NCI-H1417 (cell line): Measurements from ENCODE around the gene POU2AF3.

Experiments used
- DNase-seq, 3 experiments: peaks; one replicate each; lab custom pipeline; 2025; lab: John Stamatoyannopoulos, UW

POU2AF3 gene

GRCh38 chr11:111327908-111328624, 29.7 kb downstream of the POU2AF3 start:
- no peak for DNase-seq

GRCh38 chr11:111329306-111330204, 31.2 kb downstream of the POU2AF3 start:
- no peak for DNase-seq

DNA sequence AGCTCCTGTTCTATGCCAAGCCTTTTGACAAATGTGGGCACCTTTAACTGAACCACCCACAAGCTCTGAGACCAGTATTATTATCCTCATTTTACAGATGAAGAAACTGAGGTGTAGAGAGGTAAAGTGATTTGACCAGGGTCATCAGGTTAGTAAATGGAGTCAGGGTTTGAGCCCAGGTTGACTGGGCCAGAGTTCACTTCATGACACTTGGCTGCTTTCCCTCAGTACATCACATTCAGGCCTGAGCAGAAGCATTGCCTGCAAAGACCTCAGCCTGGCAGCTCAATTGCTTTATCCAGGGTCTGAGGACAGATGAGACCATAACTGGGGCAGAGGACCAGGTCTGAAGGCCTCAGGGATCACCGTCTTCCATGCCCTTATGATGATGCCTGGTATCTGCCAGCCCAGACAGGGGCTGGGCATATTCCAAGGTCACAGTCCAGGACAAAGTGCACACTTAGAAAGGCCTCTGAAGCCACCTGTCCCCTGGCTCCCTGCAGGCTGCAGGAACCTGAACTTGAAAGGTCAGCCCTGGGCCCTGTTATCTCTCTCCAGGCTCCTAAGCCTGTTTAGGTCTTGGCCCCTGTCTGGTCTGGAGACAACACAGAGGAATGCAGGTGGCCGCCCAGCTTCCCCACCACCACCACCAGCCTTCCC, 32.0 kb downstream of the POU2AF3 start:
- no peak for DNase-seq

GRCh38 chr11:111331711-111332479, 33.5 kb downstream of the POU2AF3 start:
- DNase-seq = peak in 2 of 3 experiments; percentile 30 to 74

DNA sequence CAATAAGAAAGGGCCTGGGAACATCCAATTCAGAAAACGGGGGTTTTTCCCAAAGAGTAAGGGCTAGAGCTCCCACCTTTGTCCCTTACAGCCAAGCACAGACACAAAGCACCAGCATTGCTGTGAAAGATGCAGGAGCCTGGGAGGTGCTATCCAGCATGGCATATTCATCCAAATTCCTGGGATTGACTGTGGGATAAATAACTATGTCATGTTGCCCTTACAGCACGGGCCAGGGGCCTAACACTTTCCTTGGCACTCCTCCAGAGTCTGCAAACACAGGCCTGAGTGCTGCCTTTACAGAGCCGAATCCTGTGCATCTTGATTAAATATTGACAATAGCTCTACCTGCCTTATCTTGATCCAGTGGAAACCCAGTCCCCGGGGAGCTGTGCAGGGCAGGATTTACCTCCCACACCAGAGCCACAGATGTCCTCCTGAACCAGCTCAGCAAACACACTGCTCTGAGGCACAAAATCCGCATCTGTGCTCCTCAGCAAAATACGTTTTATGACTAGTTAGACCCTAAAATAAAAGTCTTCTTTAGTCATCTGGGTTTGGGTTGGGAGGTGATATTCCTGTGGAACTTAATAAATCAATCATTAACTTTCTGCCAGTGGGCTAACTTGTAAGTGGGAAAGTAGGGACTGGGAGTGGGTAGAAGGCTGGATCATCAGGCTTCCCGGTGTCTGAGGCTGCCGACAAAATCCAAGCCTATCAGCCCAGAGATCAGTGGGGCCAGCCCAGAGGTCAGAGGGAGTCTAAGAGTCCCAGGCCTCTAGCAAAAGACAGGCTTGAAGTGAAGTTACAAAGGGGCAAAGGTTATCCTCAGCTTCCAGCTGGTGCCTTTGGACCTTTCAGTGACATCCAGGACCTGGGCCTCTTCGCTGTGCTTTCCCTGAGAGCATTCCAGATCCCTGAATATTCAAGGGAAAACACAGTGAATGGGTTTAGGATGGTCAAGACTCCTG, 36.5 kb downstream of the POU2AF3 start:
- peak; percentile 57 to 81 (median 61) for DNase-seq

DNA sequence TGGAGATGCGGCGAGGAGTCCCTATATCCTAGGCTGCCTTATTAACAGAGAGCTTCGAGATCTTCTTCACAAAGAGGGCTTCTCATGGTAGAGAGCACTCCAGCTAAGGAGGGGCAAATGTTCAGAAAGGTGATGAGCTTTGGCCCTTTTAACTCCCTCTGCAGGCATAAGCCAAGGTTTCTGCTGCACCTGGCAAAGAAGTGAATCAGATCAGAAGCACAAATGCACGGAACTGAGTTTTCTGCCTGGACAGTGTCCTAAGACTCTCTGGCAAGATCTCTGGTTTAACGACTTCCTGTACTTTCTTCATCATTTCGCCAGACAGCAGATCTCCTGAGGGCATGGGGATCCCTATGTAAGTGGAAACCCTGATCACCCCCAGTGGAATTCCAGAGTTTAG, 37.2 kb downstream of the POU2AF3 start:
- DNase-seq = no peak

DNA sequence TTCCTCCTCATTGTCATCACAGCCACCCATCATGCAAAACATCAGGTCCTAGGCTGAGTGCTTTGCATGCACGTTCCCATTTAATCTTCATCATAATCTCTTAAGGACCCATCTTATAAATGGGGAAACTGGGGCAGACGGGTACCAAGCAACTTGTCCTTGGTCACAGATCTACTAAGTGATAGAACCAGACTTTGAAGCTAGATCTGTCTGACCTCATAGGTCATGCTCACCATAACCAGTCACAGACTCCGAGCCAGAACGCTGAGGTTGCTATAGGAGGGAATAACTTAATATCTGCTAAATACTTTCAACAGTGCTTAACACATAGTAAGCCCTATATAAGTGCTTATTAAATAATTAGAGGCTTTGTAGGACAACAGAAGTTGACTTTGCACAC, 37.7 kb downstream of the POU2AF3 start:
- no peak for DNase-seq

- DNase-seq = peak in 1 of 3 experiments; percentile 7
Measured at GRCh38 chr11:111336582-111337256, 38.4 kb downstream of the POU2AF3 start.

GRCh38 chr11:111339758-111340388, 41.5 kb downstream of the POU2AF3 start:
- no peak for DNase-seq

DNA sequence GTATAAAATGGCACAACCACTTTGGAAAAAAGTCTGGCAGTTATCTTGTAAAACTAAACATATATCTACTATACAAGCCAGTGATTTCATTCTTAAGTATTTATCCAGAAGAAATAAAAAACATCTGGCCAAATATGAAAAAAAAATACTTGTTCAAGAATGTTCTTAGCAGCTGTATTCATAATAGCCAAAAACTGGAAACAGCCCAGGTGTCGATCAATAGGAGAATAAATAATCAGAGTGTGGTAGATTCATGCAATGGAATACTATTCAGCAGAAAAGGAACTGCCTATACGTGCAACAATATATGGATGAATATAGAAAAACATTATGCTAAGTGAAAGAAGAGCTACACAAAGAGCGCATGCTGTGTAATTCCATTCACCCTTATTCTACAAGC, 44.0 kb downstream of the POU2AF3 start:
- no peak for DNase-seq

- DNase-seq = no peak
Measured at GRCh38 chr11:111344032-111344431, 45.7 kb downstream of the POU2AF3 start.

- DNase-seq = no peak
Measured at GRCh38 chr11:111347002-111347722, 48.8 kb downstream of the POU2AF3 start.

DNA sequence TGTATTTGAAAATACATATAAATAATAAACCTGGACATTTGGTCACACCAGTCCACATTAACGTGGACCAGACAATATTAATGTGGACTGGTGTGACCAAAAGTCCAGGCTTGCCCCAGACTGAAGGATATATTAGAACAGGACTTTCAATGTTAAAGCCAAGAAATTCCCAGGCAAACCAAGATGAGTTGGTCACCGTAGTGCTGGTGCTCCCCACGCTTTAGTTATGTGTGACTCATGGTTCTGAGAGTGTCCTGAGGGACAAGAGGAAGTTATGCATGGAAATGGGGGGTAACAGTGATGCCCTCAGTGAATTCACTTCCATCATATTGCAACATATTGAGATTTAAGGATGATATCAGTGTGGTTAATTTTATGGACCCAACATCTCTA, 49.4 kb downstream of the POU2AF3 start:
- DNase-seq = no peak

DNA sequence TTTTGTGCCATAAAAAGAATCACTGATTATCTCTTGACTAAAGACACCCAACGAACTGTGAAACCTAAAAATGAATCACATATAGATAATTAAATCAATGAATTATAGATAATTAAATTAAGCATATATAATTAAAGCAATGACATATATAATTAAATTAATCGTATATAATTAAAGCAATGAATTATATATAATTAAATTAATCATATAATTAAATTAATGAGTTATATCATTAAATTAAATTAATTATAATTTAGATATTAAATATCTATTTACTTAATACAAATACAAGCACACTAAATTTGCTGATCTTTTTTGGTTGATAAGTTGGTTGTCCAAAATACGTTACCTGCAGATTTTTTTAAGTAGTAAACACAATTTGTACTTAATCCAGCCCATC, 49.8 kb downstream of the POU2AF3 start:
- DNase-seq = no peak

GRCh38 chr11:111349191-111349695, 50.9 kb downstream of the POU2AF3 start:
- DNase-seq = peak in 1 of 3 experiments; percentile 27

- DNase-seq = no peak
Measured at GRCh38 chr11:111350811-111351210, 52.5 kb downstream of the POU2AF3 start.

DNA sequence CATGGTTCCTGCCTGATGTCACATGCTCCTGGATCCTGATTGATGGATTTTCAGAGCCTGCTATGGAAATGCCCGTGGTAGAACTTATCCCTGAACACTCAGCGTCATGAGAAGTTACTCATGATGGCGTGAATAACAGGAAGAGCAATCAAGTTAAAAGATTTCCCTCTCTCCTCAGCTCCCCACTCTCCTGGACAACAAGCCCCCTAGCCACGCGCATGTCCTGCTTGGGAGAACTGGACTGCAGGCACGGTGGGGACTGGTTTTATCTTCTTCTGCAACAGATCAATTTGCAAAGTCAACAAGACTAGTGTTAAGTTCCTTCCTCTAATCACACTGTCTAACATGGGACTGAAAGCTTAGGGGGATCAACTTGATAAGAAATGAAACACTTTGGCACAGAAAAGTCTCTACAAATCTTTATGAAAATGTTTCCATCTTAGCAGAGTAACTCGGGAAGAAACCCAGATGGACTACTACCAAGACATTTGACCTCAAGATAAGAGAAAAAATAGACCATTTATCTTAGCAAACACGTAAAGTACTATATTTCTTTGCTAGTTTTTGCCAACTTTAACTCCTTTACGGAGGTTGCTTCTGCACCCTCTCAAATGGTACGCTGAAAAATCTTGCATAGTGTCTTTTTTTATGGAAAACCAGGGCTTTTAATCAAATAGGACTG, 53.2 kb downstream of the POU2AF3 start:
- no peak for DNase-seq

DNA sequence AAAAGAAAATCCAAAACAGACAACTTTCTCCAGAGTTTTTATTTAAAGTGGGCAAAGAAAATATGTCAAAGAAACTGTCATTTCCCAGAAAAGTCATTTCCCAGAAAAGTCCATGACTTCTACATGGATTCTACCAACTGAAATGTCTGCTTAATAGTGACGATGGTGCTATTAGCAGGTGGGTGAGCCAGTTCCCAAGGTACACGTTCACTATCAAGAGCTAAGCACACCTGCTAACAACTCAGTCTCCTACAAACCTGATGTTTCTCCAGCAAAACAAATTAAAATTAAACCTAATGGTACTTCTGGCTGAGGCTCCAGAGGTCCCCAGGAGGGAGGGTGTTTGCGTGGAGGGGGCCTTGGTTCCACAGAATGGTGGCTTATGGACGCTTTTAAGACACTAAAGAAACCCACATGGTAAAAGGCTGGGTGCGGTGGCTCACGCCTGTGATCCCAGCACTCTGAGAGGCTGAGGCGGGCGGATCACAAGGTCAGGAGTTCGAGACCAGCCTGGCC, 53.9 kb downstream of the POU2AF3 start:
- peak in 1 of 3 experiments; percentile 11 for DNase-seq
